IMR-90 (cell line): ENCODE results near the gene C10orf105. TPM values are rescaled to one million over a fixed set of nuclear protein-coding genes. Genes with fewer than 3 reads are reported as not detected.

Source experiments
- ATAC-seq: fragments of 200-7000 bp; cut with Tn5 transposase; 2 replicates; pipeline ENCODE4 v1.9.1; 2020; ENCODE audit warnings: low read depth, mild to moderate bottlenecking, moderate library complexity
- BruUV-seq: library from RNA; stranded (reverse); fragments of 400-500 nt; replicated peaks from 2 replicates; lab custom pipeline; 2021; lab: Mats Ljungman, UMichigan
- CTCF ChIA-PET: fragments of 300-600 bp; formaldehyde crosslinking; extraction: SDS; loops from one replicate; lab custom pipeline; 2021; ENCODE audit warnings: antibody characterized with exemption; lab: Yijun Ruan, JAX
- POLR2A ChIA-PET: fragments of 300-600 bp; sonication (Branson Sonifier 250); formaldehyde crosslinking; loops from one replicate; lab custom pipeline; 2022; ENCODE audit warnings: antibody characterized with exemption; ENCODE audit not compliant: unreplicated experiment; lab: Charles Lee
- DNase-seq: peaks from one replicate; pipeline ENCODE4 v3.0.0; 2013
- H2AFZ ChIP-seq: replicated peaks from 2 replicates; pipeline ENCODE3; 2013; ENCODE audit warnings: low read length, mild to moderate bottlenecking; ENCODE audit not compliant: poor library complexity
- H2AK5ac ChIP-seq: 2 replicates; pipeline ENCODE4 v1.6.1; 2013; ENCODE audit warnings: low read depth, low read length, inconsistent platforms
- H2AK9ac ChIP-seq: replicated peaks from 2 replicates; pipeline ENCODE3; 2013; ENCODE audit warnings: mild to moderate bottlenecking, low read depth, low read length, moderate library complexity; ENCODE audit not compliant: poor library complexity
- H2BK120ac ChIP-seq: 2 replicates; pipeline ENCODE4 v1.6.1; 2013; ENCODE audit warnings: low read depth, low read length, inconsistent platforms
- H2BK15ac ChIP-seq: 3 replicates; pipeline ENCODE4 v1.6.1; 2013; ENCODE audit warnings: low read depth, low read length, inconsistent platforms
- H2BK20ac ChIP-seq: 2 replicates; pipeline ENCODE4 v1.6.1; 2013; ENCODE audit warnings: low read depth, mild to moderate bottlenecking, inconsistent platforms, low read length, moderate library complexity
- H2BK5ac ChIP-seq: 2 replicates; pipeline ENCODE4 v1.6.1; 2013; ENCODE audit warnings: mild to moderate bottlenecking, low read depth, low read length, inconsistent platforms; ENCODE audit not compliant: poor library complexity, severe bottlenecking
- H3K14ac ChIP-seq: replicated peaks from 2 replicates; pipeline ENCODE4 v1.6.1; 2013; ENCODE audit warnings: low read depth, low read length, inconsistent platforms
- H3K18ac ChIP-seq: 2 replicates; pipeline ENCODE4 v1.6.1; 2013; ENCODE audit warnings: low read depth, low read length, control low read depth
- H3K23ac ChIP-seq: 2 replicates; pipeline ENCODE4 v1.6.1; 2013; ENCODE audit warnings: low read depth, low read length, inconsistent platforms
- H3K27ac ChIP-seq: 2 replicates; pipeline ENCODE4 v1.5.1; 2013; ENCODE audit warnings: mild to moderate bottlenecking, control low read depth, low read length; ENCODE audit not compliant: insufficient read depth
- H3K27me3 ChIP-seq: 2 replicates; pipeline ENCODE4 v1.6.1; 2013; ENCODE audit warnings: low read length; ENCODE audit not compliant: control insufficient read depth, insufficient read depth
- H3K36me3 ChIP-seq: 2 replicates; pipeline ENCODE4 v1.6.1; 2013; ENCODE audit warnings: low read length, mixed read lengths; ENCODE audit not compliant: control insufficient read depth, insufficient read depth
- H3K4ac ChIP-seq: 2 replicates; pipeline ENCODE4 v1.6.1; 2013; ENCODE audit warnings: low read depth, low read length, inconsistent platforms
- H3K4me1 ChIP-seq: 2 replicates; pipeline ENCODE4 v1.6.1; 2013; ENCODE audit warnings: low read length, mixed read lengths; ENCODE audit not compliant: control insufficient read depth, insufficient read depth
- H3K4me2 ChIP-seq: 2 replicates; pipeline ENCODE4 v1.6.1; 2013; ENCODE audit warnings: low read depth, mild to moderate bottlenecking, control low read depth, low read length, moderate library complexity
- H3K4me3 ChIP-seq: 2 replicates; pipeline ENCODE4 v1.5.1; 2013; ENCODE audit warnings: low read depth, mild to moderate bottlenecking, control low read depth, low read length, moderate library complexity; ENCODE audit not compliant: insufficient read depth
- H3K56ac ChIP-seq: 2 replicates; pipeline ENCODE4 v1.6.1; 2013; ENCODE audit warnings: low read length, inconsistent platforms; ENCODE audit not compliant: insufficient read depth; ENCODE audit errors: extremely low read depth
- H3K79me1 ChIP-seq, 2 experiments: 2 replicates each; pipeline ENCODE4 v1.6.1; 2013; ENCODE audit warnings: low read length in 2 of 2, inconsistent platforms in 1 of 2, low read depth in 1 of 2
- H3K9ac ChIP-seq: 2 replicates; pipeline ENCODE4 v1.6.1; 2013; ENCODE audit warnings: low read depth, low read length, control low read depth
- H3K9me1 ChIP-seq: 2 replicates; pipeline ENCODE4 v1.6.1; 2013; ENCODE audit warnings: low read length, inconsistent platforms; ENCODE audit not compliant: insufficient read depth
- H3K9me3 ChIP-seq: 2 replicates; pipeline ENCODE4 v1.6.1; 2013; ENCODE audit warnings: low read length; ENCODE audit not compliant: control insufficient read depth, insufficient read depth
- H4K20me1 ChIP-seq: 2 replicates; pipeline ENCODE4 v1.6.1; 2013; ENCODE audit warnings: low read length, inconsistent platforms; ENCODE audit not compliant: insufficient read depth
- H4K5ac ChIP-seq: 2 replicates; pipeline ENCODE4 v1.6.1; 2013; ENCODE audit warnings: mild to moderate bottlenecking, low read depth, low read length, control low read depth
- H4K8ac ChIP-seq, 2 experiments: 2 replicates each; pipeline ENCODE4 v1.6.1; 2013; ENCODE audit warnings: low read depth in 2 of 2, low read length in 2 of 2, control low read depth in 1 of 2, inconsistent platforms in 1 of 2
- H4K91ac ChIP-seq: 2 replicates; pipeline ENCODE4 v1.6.1; 2013; ENCODE audit warnings: low read depth, low read length, inconsistent platforms; ENCODE audit not compliant: insufficient read depth
- SMC3 ChIP-seq: fragments of 150-350 bp; IDR thresholded peaks from 2 replicates; pipeline ENCODE4 v1.6.1; 2016; ENCODE audit warnings: low read depth, mild to moderate bottlenecking, antibody characterized with exemption, low read length, moderate library complexity
- WGBS, 2 experiments: methylation state at CpG; one replicate each; pipeline versions ENCODE4 v1.1.5 to v1.1.7; 2013; ENCODE audit warnings: missing lambda C conversion rate in 2 of 2; ENCODE audit not compliant: insufficient read length in 1 of 2; ENCODE audit errors: extremely low coverage in 2 of 2; 5-methylcytosine and 5-hydroxymethylcytosine counted together
- dilution Hi-C: fragments of 300-500 bp; cut with HindIII; formaldehyde crosslinking; loops from one replicate; pipeline ENCODE4 v1.14.3; 2018; ENCODE audit warnings: low sequenced_read_pairs; ENCODE audit not compliant: unreplicated experiment
- in situ Hi-C: fragments of 300-500 bp; cut with MboI; formaldehyde crosslinking; loops from 3 replicates; pipeline ENCODE4 v1.14.3; 2019; ENCODE audit warnings: low sequenced_read_pairs, inconsistent platforms, mixed read lengths
- intact Hi-C: fragments of 100-400 bp; cut with micrococcal nuclease; formaldehyde crosslinking; loops from 2 replicates; pipeline ENCODE4 v1.10.0; 2022
- polyA plus RNA-seq, 3 experiments: library from polyadenylated mRNA; depleted of rRNA; stranded (reverse); fragments of >200 nt; gene quantifications; 2 replicates each; pipeline ENCODE4 v1.2.3, GENCODE V29; 2012; ENCODE audit warnings: low replicate concordance in 1 of 3
- total RNA-seq: library from RNA; depleted of rRNA; stranded (reverse); fragments of >200 nt; gene quantifications from 2 replicates; pipeline ENCODE4 v1.2.3, GENCODE V29; 2012; rRNA removed

The C10orf105 gene
- total and polyA plus RNA-seq, 2 of the 4 experiments (the other 2 are of a cell fraction) = under 0.01 TPM; not detected in 1

- no peak for TF ChIP-seq SMC3
- H2AFZ ChIP-seq = no peak overlapping the region
- H2BK5ac ChIP-seq = no peak overlapping the region
- no peak overlapping the region for H3K14ac ChIP-seq
- peaks cover 47% of the 10 kb centered on the region for H3K27me3 ChIP-seq
- no peak overlapping the region for H3K27ac ChIP-seq
- WGBS, 2 experiments = 93% methylated on average over 6 of the region's 28 CpGs; no CpG with 5 or more reads in 1 of the 2 experiments
- ChIA-PET CTCF (no interaction called here), POLR2A (no interaction called here)
- no peak overlapping the region for H2BK20ac ChIP-seq
- no peak overlapping the region for H2BK15ac ChIP-seq
- no peaks in the 10 kb centered on the region for H3K79me1 ChIP-seq
- H3K4me2 ChIP-seq = no peak overlapping the region
- no TSS peak for BruUV-seq
- no peak overlapping the region for H3K4me3 ChIP-seq
- H3K9me3 ChIP-seq = no peaks in the 10 kb centered on the region
- H3K9me1 ChIP-seq = no peaks in the 10 kb centered on the region
- no peak overlapping the region for H4K91ac ChIP-seq
- H4K20me1 ChIP-seq = no peaks in the 10 kb centered on the region
- H2AK5ac ChIP-seq = no peak overlapping the region
- no peak for DNase-seq
- no peak overlapping the region for H4K8ac ChIP-seq
- intact Hi-C loops (no loop called here), in situ Hi-C loops (no loop called here), dilution Hi-C loops (no loop called here)
- H3K9ac ChIP-seq = no peak overlapping the region
- no peak overlapping the region for H2AK9ac ChIP-seq
- no peak overlapping the region for H3K18ac ChIP-seq
- no peak overlapping the region for H3K4ac ChIP-seq
- H3K23ac ChIP-seq = no peak overlapping the region
- H3K56ac ChIP-seq = no peak overlapping the region
- no peaks in the 10 kb centered on the region for H3K4me1 ChIP-seq
- H2BK120ac ChIP-seq = no peak overlapping the region
- no peak for ATAC-seq
- no peak overlapping the region for H4K5ac ChIP-seq
- no peaks in the 10 kb centered on the region for H3K36me3 ChIP-seq
These were observed 57.7 kb downstream of the C10orf105 start for GRCh38 chr10:71661779-71662336.

Other genes starting within 250 kb of the C10orf105 start
- gene VSIR, start 53.7 kb upstream of the C10orf105 start, total RNA-seq = 5.0 and 5.3 TPM in 2 replicates
- gene VSIR, start 53.7 kb upstream of the C10orf105 start, polyA plus RNA-seq (2012; rRNA removed) = 23.8 and 25.1 TPM in 2 replicates
- 216 and 221 TPM in 2 replicates for gene PSAP, start 131.5 kb upstream of the C10orf105 start, total RNA-seq
- 876 TPM in 2 replicates for gene PSAP, start 131.5 kb upstream of the C10orf105 start, polyA plus RNA-seq (2012; rRNA removed)
- 9.0 and 10.6 TPM in 2 replicates for gene CHST3, start 244.6 kb upstream of the C10orf105 start, total RNA-seq
- 8.6 and 9.1 TPM in 2 replicates for gene CHST3, start 244.6 kb upstream of the C10orf105 start, polyA plus RNA-seq (2012; rRNA removed)